Tibial artery (tissue), 4 donors: ENCODE results near the gene KANSL1L.

Experiments used
- DNase-seq, 2 donors: peaks; one replicate each; pipeline ENCODE4 v3.0.0-alpha.2; 2019
- H3K27ac ChIP-seq, 2 donors: fragments of 200-600 bp; sonication (generic) in 1 of 2; 1 replicate in 1 of 2; 2 replicates in 1 of 2; pipeline ENCODE4 v1.5.1; 2018 to 2019; ENCODE audit warnings: mild to moderate bottlenecking in 1 of 2
- H3K27me3 ChIP-seq, 2 donors: fragments of 200-600 bp; sonication (generic) in 1 of 2; one replicate each; pipeline versions ENCODE4 v1.5.1 to v1.6.0; 2016 to 2019
- H3K36me3 ChIP-seq, 3 donors: fragments of 200-600 bp; sonication (generic) in 2 of 3; one replicate each; pipeline ENCODE4 v1.5.1; 2016 to 2019; ENCODE audit warnings: mild to moderate bottlenecking in 2 of 3
- H3K4me1 ChIP-seq, 4 donors: fragments of 200-600 bp; sonication (generic) in 2 of 4; 1 replicate in 3 of 4; 2 replicates in 1 of 4; pipeline ENCODE4 v1.5.1; 2016 to 2019
- H3K4me3 ChIP-seq, 2 donors: fragments of 200-600 bp; sonication (generic) in 1 of 2; 1 replicate in 1 of 2; 2 replicates in 1 of 2; pipeline ENCODE4 v1.5.1; 2018 to 2019; ENCODE audit warnings: mild to moderate bottlenecking in 2 of 2
- H3K9me3 ChIP-seq, 3 donors: fragments of 200-600 bp; sonication (generic) in 1 of 3; one replicate each; pipeline ENCODE4 v1.5.1; 2016 to 2019
- intact Hi-C: fragments of 100-400 bp; cut with DNase I; formaldehyde crosslinking; loops from one replicate; pipeline ENCODE4 v1.15.0; 2023; ENCODE audit warnings: low total_unique reads
- TF ChIP-seq, protein P1 (sequence below), 2 experiments: fragments of 200-600 bp in 1 of 2; fragments of 450-650 bp in 1 of 2; IDR thresholded peaks; one replicate each; pipeline ENCODE4 v1.5.1; 2017 to 2019; ENCODE audit warnings: antibody characterized with exemption in 2 of 2, mild to moderate bottlenecking in 1 of 2, moderate library complexity in 1 of 2

The KANSL1L gene

DNA sequence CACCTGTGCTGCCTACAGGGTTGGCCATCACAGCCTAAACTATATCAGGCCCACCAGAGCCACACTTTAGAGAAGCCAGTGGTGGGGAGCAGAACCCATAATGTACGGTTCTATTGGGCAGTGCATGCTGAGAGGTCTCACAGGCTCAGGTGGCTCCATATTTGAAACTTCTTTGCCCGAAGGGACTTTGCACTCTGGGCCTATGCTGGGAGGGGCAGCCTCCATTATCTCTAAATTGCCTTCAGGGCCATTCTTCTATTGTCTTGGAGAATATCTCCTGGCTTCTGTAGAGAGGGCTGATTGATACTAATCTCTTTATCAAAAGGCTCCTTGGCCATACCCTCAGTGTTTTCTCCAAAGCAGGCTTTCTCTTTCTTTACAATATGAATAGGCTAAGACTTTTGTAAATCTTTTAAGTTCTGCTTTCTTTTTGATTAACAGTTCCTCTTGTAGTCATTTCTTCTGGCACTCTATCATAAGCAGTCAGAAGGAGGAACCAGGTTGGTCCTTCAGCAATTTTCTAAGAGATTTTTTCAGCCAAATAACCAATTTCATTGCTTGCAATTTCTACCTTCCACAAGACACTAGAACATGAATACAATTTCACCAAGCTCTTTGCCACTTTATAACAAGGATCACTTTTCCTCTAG lies 124.2 kb downstream of the KANSL1L start:
- Histone ChIP-seq H3K4me3 (no peak overlapping the region), H3K27me3 (no peaks in the 10 kb centered on the region), H3K36me3 (peaks cover 20 to 40% (median 27%) of the 10 kb centered on the region in 3 donors), H3K4me1 (no peaks in the 10 kb centered on the region), H3K27ac (no peak overlapping the region), H3K9me3 (peaks cover 0 to 7% (median 0%) of the 10 kb centered on the region in 3 donors)
- TF ChIP-seq, protein P1, sequence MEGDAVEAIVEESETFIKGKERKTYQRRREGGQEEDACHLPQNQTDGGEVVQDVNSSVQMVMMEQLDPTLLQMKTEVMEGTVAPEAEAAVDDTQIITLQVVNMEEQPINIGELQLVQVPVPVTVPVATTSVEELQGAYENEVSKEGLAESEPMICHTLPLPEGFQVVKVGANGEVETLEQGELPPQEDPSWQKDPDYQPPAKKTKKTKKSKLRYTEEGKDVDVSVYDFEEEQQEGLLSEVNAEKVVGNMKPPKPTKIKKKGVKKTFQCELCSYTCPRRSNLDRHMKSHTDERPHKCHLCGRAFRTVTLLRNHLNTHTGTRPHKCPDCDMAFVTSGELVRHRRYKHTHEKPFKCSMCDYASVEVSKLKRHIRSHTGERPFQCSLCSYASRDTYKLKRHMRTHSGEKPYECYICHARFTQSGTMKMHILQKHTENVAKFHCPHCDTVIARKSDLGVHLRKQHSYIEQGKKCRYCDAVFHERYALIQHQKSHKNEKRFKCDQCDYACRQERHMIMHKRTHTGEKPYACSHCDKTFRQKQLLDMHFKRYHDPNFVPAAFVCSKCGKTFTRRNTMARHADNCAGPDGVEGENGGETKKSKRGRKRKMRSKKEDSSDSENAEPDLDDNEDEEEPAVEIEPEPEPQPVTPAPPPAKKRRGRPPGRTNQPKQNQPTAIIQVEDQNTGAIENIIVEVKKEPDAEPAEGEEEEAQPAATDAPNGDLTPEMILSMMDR (IDR thresholded peaks at IDR 0.05) = no peak
- DNase-seq = no peak
- intact Hi-C loops = no loop called here

DNA sequence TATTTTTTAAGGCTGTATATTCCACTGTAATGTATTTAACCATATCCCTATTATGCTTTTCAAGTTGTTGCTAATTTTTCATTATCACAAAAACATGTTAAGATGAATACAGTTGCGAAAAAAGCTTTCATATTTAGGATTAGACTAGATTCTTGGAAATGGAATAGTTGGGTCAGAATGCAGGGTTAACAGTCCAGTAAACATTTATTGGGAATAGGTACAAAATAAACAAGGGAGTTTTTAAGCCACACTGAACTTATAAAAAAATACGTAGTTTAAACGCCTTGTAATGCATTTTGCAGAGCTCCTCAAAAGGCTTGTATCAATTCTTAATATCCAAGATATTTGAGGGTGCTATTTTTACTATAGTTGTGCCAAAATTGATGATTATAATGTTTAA lies 133.1 kb downstream of the KANSL1L start:
- Histone ChIP-seq H3K4me1 (no peaks in the 10 kb centered on the region), H3K9me3 (no peaks in the 10 kb centered on the region), H3K27me3 (no peaks in the 10 kb centered on the region), H3K27ac (no peak overlapping the region), H3K4me3 (no peak overlapping the region), H3K36me3 (peaks cover 4 to 16% (median 10%) of the 10 kb centered on the region in 3 donors)
- intact Hi-C loops = no loop called here
- TF ChIP-seq, protein P1 (IDR thresholded peaks at IDR 0.05) = no peak
- no peak for DNase-seq

DNA sequence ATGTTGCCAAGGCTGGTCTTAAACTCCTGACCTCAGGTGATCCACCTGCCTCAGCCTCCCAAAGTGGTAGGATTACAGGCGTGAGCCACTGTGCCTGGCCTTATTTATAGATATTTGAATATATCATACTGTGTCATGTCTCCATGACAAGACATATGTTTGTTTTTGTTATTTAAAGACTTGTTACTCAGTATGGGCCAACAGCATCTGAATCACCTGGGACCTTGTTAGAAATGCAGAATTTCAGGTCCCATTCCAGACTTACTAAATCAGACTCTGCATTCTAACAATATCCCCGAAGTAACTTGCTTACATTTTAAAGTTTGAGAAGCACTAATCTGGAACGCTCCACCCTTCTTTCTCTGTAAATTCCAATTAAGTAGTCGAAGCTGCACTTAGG lies 135.5 kb downstream of the KANSL1L start:
- peaks cover 0 to 13% (median 0%) of the 10 kb centered on the region in 3 donors for H3K36me3 ChIP-seq
- H3K4me3 ChIP-seq = no peak overlapping the region
- no peak for DNase-seq
- H3K9me3 ChIP-seq = no peaks in the 10 kb centered on the region
- TF ChIP-seq, protein P1 (IDR thresholded peaks at IDR 0.05) = no peak
- H3K27ac ChIP-seq = no peak overlapping the region
- intact Hi-C loops = no loop called here
- no peaks in the 10 kb centered on the region for H3K4me1 ChIP-seq
- no peaks in the 10 kb centered on the region for H3K27me3 ChIP-seq

DNA sequence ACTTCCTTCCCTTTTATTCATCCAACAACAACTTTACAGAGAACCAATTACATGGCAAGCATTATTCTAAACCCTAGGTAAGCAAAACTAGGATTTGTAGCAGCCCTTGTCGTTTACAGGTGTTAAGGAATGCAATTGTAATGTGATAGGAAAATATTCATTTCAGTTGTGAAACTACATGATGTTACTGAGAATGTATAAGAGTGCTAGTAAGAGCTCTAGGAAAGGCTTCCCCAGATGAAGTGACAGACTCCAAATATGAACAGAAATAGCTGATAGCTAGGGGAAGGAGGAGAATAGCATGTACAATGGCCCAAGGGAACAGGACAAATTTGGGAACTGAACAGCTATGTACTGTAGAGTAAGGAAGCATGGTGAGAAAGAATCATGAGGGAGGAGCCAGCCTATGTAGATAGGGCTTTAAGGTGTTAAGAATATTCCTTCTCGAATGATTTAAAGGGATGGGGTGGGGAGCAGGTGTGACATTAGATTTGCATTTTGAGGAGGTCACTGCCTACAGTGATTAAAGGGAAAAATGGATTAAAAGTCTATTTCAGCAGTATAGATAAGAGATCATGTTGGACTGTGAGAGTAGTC lies 137.0 kb downstream of the KANSL1L start:
- H3K36me3 ChIP-seq = peaks cover 0 to 14% (median 0%) of the 10 kb centered on the region in 3 donors
- H3K27me3 ChIP-seq = no peaks in the 10 kb centered on the region
- intact Hi-C loops = no loop called here
- H3K4me1 ChIP-seq = no peaks in the 10 kb centered on the region
- no peak overlapping the region for H3K4me3 ChIP-seq
- TF ChIP-seq, protein P1 (IDR thresholded peaks at IDR 0.05) = no peak
- H3K9me3 ChIP-seq = no peaks in the 10 kb centered on the region
- H3K27ac ChIP-seq = no peak overlapping the region
- no peak for DNase-seq

DNA sequence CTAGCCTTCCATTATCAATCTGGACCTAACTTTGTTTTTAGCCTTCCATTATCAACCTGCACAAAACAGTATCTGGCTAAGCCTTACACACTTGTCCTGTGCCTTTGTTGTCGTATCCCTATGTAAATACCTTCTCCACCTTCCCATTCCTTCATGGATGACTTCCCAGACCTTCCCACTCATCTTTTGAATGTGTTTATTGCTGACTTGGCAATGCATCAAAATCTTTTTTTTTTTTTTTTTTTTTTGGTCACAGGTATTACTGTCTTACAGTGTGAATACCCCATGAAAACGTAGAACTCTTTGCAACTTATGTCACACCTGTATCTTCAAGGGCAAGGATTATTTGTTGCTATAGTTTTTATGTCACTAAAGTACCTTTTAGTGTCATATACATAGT lies 143.0 kb downstream of the KANSL1L start:
- no peaks in the 10 kb centered on the region for H3K4me1 ChIP-seq
- no peak for DNase-seq
- peaks cover 32 to 55% (median 48%) of the 10 kb centered on the region in 3 donors for H3K36me3 ChIP-seq
- H3K9me3 ChIP-seq = no peaks in the 10 kb centered on the region
- no peak overlapping the region for H3K27ac ChIP-seq
- intact Hi-C loops = no loop called here
- TF ChIP-seq, protein P1 (IDR thresholded peaks at IDR 0.05) = no peak
- no peaks in the 10 kb centered on the region for H3K27me3 ChIP-seq
- no peak overlapping the region for H3K4me3 ChIP-seq
